ENCODE measurements around the gene FXYD2.

The FXYD2 gene

GRCh38 chr11:117834838-117835443 is 10.4 kb upstream of the FXYD2 start:
- DNase-seq, result no peak

DNA sequence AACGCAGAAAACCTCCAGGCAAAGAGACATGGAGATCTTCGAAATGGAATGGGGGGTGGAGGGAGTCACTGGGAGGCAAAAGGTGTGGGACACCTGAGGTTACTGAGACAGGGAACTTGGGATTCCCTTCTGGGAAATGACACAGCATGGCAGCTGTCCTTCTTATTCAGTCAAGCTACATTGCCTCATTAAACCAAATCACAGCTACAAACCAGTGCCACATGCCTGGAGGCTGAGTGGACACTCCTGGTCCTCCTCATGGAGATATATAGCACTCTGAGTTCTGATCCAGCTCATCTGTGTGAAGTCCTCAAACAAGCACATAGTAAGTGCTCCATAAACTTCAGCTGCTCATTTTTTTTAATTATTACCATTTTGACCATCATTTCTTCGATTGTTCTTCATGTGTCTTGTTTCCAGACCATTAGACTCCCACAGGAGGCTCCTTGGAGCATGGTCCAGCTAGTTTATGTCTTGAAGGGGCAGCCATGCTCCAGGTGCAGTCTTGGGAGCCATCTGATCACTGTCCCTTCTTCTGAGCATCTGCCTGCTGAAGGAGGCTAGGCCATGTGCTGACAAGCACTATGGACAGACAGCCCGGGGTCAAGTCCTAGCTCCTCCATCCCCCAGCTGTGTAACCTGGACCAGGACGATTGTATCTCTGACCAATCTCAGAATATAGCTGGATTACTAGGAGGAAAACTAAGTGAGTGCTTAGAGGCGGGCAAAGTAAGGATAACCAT is 9.7 kb upstream of the FXYD2 start:
- DNase-seq, result no peak

DNA sequence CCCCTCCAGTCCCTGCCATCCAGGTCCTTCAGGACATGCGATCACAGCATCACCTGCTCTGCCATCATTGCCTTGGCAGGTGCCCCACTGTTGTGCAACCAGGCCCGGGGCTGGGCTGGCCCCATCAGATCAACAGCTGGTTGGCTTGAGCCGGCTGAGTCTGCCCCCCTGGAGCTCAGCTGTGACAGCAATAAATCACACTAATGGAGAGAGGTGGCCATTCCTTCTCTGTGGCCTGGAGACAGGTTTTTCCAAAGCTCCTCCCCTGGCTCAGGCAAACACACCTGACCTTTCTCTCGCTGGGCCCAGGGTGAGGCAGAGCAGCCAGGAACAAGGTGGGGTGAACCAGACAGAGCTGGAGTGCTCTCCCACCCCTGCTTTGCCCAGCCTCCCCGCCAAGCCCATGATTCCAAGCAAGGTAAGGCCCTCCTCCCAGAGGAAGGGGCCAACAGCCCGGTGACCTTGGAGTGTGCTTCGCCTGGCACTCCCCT is 8.9 kb upstream of the FXYD2 start:
- no peak for DNase-seq

GRCh38 chr11:117832511-117832910 is 8.0 kb upstream of the FXYD2 start:
- DNase-seq, result no peak

DNA sequence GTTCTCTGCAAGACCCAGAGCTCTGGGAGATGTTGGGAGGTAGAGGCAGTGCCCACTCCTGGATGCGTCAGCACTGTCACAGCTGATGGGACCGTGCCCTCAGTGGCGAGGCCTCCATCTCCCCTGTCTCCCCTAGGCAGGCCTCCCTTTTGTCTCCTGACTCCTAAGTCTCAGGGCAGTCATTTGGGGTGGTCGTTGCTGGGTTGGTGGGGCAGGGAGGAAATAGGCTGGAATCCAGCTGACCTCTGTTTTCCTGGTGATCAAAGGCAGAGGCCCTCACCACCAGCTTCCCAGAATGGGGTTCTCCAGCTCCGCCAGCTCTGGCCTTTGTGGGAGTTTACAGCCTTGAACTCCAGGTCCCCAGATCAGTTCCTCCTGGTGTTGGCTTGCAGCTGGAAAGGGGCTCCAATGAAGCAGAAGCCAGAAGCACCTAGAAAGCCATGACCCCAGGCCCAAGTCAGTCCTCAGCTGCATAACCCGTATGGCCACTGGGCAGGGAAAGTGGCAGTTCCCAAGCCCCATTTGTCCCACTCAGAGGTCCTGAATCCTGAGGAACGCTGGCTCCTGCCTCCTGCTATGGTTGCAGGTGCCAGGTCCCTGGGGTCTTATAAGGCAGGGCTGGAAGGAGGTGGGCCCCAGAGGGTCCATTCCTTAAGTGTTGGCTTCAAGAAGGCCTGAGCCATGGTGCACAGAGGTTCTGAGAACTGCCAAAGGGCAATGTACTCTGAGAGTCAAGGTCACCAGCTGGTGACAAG is 7.3 kb upstream of the FXYD2 start:
- DNase-seq, result no peak

GRCh38 chr11:117830674-117831351 is 6.3 kb upstream of the FXYD2 start:
- no peak for DNase-seq

DNA sequence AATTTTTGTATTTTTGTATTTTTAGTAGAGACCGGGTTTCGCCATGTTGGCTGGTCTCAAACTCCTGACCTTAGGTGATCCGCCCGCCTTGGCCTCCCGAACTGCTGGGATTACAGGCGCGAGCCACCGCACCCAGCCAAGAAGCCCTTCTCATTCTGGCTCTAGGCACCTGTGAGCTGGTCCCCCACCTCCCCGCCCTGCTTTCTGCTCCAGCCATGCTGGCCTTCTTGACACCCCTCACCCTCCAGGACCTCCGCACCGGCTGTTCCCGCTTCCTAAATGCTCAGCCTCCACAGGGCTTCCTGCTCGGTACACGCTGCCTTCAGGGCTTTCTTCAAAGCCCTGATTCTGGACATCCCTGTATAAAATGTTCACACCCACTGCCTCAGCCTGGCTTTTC is 5.5 kb upstream of the FXYD2 start:
- DNase-seq, result no peak

GRCh38 chr11:117829369-117829725 is 4.8 kb upstream of the FXYD2 start:
- DNase-seq, result no peak

DNA sequence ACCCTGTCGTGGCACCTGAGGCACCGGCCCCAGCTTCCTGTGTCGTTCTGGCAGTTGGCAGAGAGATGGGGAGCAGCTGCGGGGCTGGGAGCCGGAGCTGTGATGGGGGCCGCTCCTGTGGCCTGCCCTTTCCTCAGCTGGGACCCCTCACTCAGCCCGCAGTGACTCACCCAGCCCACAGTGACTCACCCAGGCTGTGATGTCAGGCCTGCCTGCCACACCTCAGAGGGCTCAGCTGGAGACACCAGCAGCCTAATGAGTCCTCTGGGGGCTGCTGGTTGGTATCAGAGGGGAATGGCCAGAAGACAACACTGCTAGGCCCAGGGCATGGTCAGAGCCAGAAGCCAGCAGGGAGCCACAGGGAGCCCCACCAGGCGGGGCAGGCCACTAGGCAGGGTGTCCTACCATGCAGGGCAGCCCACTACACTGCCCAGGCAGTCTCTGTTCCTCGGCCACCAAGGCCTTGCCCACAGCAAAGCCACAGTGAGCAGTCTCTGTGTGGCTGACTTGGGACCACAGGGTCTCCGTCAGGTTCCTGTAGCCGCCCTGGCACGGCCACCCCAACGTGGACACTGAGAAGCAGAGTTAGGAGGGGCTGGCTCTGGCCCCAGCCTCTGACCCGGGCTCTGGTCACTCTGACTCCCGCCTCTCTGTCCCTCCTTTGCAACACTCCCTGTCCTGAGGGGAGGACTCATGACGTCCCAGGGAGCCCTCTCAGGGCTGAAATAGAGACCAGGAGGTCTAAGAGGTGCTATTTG is 4.2 kb upstream of the FXYD2 start:
- peak; percentile 61 for DNase-seq

- DNase-seq, result no peak
Observed at GRCh38 chr11:117827521-117828511, 3.3 kb upstream of the FXYD2 start.

DNA sequence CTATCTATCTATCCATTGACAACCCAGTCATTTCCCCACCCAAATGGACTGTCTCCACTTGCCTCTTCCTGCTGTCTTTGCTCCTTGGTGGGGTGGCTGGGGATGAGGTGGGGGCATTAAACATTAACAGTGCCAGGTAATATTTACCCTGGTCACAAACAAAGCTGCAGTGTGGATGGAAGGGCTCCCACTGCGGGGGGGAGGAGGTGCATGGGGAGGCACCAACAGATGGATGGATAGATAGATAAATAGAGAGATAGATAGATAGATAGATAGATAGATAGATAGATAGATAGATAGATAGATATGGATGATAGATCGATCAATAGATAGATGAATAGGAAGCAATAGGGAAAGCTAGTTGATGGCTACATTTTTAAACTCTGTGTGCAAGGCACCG is 2.3 kb upstream of the FXYD2 start:
- no peak for DNase-seq

- DNase-seq, result no peak
Observed at GRCh38 chr11:117826190-117826570, 1.6 kb upstream of the FXYD2 start.

- DNase-seq, result no peak
Observed at GRCh38 chr11:117825538-117826189, 1.1 kb upstream of the FXYD2 start.

DNA sequence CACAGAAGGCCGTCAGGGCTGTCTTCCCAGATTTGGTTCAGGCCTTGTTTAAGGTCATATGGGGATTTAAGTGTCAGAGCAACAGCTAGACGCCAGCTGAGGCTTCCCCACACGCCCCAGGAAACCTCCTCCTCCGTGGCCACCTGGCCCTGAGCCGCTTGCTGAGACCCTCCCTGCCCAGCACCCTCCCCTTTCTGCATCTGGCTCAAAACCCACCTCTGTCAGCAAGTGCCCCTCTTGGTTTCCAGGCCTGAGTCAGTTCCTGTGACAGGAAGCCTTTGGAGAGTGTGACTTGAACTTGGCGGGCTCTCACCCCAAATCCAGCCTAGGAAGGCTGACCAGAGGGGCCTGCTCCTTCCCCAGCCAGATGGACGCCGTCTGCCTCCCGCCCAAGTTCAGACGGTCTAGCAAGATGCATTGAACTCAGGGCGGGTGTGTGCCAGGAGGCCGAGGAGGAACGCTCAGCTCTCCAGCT is 561 bp downstream of the FXYD2 start:
- DNase-seq, result no peak

DNA sequence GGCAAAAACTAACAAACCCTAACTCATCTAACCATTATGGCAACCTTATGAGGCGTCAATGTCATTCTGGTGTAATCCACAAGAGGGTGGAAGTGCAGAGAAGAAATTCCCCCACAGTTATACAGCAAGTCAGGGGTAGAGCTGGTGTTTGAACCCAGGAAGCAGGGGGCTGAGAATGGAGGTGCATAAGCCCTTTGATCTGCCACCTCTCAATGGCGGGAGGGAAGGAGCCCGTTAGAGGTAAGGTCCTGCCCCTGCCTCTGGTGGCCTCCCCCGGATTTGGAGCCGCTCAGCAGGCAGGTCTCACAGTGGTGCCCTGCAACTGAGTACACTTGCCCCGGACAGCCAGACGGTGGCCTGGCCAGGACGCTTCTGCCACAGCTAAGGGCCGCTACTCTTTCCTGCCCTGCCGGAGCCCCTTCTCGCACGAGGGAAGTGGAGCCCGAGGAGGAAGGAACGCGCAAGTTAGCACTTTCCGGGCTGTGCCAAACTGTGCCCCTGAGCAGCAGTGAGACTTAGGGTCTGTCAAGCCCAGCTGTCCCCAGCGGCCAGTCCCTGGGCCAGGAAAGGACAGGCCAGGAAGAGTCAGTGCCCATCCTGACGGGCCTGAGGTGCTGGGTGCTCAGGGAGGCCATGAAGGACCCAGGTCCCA is 1.1 kb downstream of the FXYD2 start:
- no peak for DNase-seq

DNA sequence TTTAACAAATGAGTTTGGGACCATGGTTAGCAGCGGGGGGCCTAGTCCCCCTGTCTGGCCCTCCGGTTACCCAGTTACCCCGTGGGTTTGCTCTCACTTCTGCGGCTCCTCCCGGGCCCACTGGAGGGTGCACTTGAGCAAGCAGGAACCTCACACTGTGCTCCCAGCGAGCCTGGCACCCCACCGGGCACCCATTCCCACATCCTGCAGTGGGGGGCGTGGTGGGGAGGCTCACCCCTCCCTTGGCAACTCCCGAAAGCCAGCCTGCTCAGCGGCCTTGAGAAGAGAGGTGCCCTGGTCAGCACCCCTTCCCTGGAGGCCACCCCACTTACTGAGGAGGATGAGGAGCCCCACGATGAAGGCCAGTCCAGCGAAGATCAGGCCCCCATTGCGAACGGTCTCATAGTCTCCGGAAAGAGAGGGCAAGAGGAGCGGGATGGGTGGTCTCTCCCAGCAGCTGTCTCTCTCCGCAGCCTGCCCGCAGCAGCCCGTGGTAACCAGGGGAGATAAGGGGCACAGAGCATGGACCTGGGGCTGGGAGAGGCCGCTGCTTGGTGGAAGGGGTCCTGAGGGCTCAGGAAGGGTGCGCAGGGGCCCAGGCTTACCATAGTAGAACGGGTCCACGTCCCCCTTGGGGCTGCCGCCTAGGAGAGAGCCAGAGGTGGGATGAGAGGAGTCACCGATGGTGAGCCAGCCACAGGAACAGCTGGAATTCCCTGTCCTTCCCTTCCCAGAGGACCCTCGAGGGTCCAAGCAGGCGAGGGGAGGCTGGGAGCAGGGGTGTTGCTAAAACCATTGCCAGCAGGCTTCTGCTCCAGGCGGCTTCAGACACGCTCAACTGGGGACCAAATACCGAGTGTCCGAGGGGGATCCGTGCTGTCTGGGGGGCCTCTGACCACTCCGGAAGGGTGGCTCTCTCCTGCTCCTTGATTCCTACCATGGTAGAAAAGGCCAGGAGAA is 2.2 kb downstream of the FXYD2 start:
- DNase-seq, result no peak

- DNase-seq, result no peak
Observed at GRCh38 chr11:117821431-117821830, 3.1 kb downstream of the FXYD2 start.

DNA sequence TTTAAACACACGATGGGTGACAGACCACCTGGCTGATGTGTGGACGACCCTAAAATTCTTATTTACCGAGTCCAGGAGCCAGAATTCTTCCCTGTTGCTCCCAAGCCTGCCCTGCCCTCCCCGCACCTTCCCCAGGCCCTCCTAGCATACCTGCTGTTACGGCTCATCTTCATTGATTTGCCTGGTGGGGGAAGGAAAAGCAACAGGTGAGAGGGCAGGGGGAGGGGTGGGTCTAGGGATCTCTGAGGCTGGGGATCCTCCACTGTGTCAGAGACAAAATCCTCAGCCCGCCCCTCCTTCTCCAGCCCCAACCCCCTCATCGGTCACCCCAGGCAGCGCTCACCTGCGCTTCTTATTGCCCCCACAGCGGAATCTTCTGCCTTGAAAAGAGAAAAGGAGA is 4.0 kb downstream of the FXYD2 start:
- no peak for DNase-seq

DNA sequence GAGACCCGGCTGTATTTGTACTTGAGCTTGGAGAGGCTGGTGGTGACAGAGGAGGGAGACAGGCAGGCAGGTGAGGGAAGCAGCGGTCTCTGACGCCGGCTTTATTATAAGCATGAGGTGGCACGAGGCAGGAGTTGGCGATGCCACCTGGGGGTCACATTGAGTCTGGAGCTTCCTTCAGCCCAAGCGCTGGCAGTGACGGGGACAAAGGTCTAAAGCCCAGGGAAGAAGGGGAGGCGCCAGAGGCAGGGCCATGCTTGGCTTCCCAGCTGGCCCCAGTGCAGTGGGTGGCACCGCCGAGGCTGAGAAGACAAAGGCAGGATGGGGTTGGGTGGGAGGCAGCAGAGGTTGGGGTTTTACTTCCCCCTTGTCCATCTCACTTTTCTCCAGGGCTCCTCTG is 4.5 kb downstream of the FXYD2 start:
- no peak for DNase-seq
